GM18870 (cell line): ENCODE data around the gene MLLT10.

Experiments used
- ATAC-seq: cut with Tn5 transposase; IDR thresholded peaks from one replicate; pipeline ENCODE4 v1.9.1; 2021; ENCODE audit warnings: moderate library complexity; ENCODE audit not compliant: unreplicated experiment

Gene MLLT10

GRCh38 chr10:21501091-21501490 lies 32.9 kb upstream of the MLLT10 start:
- ATAC-seq = no peak

GRCh38 chr10:21501731-21502347 lies 32.2 kb upstream of the MLLT10 start:
- ATAC-seq = no peak

GRCh38 chr10:21502348-21502740 lies 31.7 kb upstream of the MLLT10 start:
- ATAC-seq = no peak

- no peak for ATAC-seq
Measured at GRCh38 chr10:21503542-21503941, 30.5 kb upstream of the MLLT10 start.

GRCh38 chr10:21505711-21506278 lies 28.2 kb upstream of the MLLT10 start:
- no peak for ATAC-seq

- no peak for ATAC-seq
Measured at GRCh38 chr10:21506351-21506750, 27.7 kb upstream of the MLLT10 start.

- no peak for ATAC-seq
Measured at GRCh38 chr10:21507150-21507549, 26.9 kb upstream of the MLLT10 start.

GRCh38 chr10:21508706-21509331 lies 25.2 kb upstream of the MLLT10 start:
- ATAC-seq = no peak

GRCh38 chr10:21509341-21510240 lies 24.4 kb upstream of the MLLT10 start:
- no peak for ATAC-seq

GRCh38 chr10:21510241-21511094 lies 23.6 kb upstream of the MLLT10 start:
- ATAC-seq = no peak

GRCh38 chr10:21511095-21511570 lies 22.9 kb upstream of the MLLT10 start:
- ATAC-seq = no peak

- ATAC-seq = no peak
Measured at GRCh38 chr10:21511946-21512572, 22.0 kb upstream of the MLLT10 start.

- ATAC-seq = no peak
Measured at GRCh38 chr10:21512573-21513404, 21.2 kb upstream of the MLLT10 start.

GRCh38 chr10:21513405-21513788 lies 20.6 kb upstream of the MLLT10 start:
- ATAC-seq = no peak

- no peak for ATAC-seq
Measured at GRCh38 chr10:21514129-21514817, 19.8 kb upstream of the MLLT10 start.

- ATAC-seq = no peak
Measured at GRCh38 chr10:21514818-21515351, 19.1 kb upstream of the MLLT10 start.

GRCh38 chr10:21515361-21516241 lies 18.4 kb upstream of the MLLT10 start:
- ATAC-seq = no peak
